Left lung (tissue), 10 donors: Measurements from ENCODE around the gene ADO. TPM values are rescaled to one million over a fixed set of nuclear protein-coding genes. Genes with fewer than 3 reads are reported as not detected.

Source experiments
- ATAC-seq: fragments of 200-7000 bp; cut with Tn5 transposase; one replicate; pipeline ENCODE4 v1.9.1; 2020; ENCODE audit warnings: moderate library complexity
- DNase-seq, 4 donors: peaks; one replicate each; pipeline ENCODE4 v3.0.0-alpha.2; 2013 to 2020
- H3K27ac ChIP-seq, 2 donors: fragments of 200-600 bp; sonication (generic) in 1 of 2; one replicate each; pipeline versions ENCODE4 v1.5.0 to v1.8.0; 2020 to 2021
- H3K27me3 ChIP-seq, 2 donors: fragments of 200-600 bp; sonication (generic) in 1 of 2; one replicate each; pipeline versions ENCODE4 v1.5.0 to v1.8.0; 2020 to 2021
- H3K36me3 ChIP-seq, 2 donors: fragments of 200-600 bp; sonication (generic) in 1 of 2; one replicate each; pipeline versions ENCODE4 v1.5.0 to v1.8.0; 2020 to 2021
- H3K4me1 ChIP-seq, 2 donors: fragments of 200-600 bp; one replicate each; pipeline ENCODE4 v1.8.0; 2021
- H3K4me3 ChIP-seq, 2 donors: fragments of 200-600 bp; sonication (generic) in 1 of 2; one replicate each; pipeline versions ENCODE4 v1.5.0 to v1.8.0; 2020 to 2021; ENCODE audit warnings: mild to moderate bottlenecking in 1 of 2
- H3K9me3 ChIP-seq, 2 donors: fragments of 200-600 bp; sonication (generic) in 1 of 2; one replicate each; pipeline versions ENCODE4 v1.5.0 to v1.8.0; 2020 to 2021
- intact Hi-C, 2 donors: fragments of 100-400 bp; cut with DNase I; formaldehyde crosslinking; loops; one replicate each; pipeline versions ENCODE4 v1.11.2 to v1.14.2; 2022
- polyA plus RNA-seq, 6 donors: library from polyadenylated mRNA; unstranded; fragments of 120-200 nt; gene quantifications; one replicate each; pipeline ENCODE4 v1.2.1, GENCODE V29; 2013; ENCODE audit not compliant: insufficient read length in 6 of 6
- total RNA-seq, 2 donors: library from RNA; stranded (reverse); fragmentation: NEBNext Ultra II Directional; extraction: Animal tissue kit (Norgen Biotek cat#: 25700); gene quantifications; one replicate each; pipeline ENCODE4 v1.2.1, GENCODE V29; 2021
- TF ChIP-seq, protein P1 (sequence below), 2 donors: fragments of 200-600 bp; sonication (generic) in 1 of 2; IDR thresholded peaks; one replicate each; pipeline versions ENCODE4 v1.5.0 to v1.8.0; 2021; ENCODE audit warnings: antibody characterized with exemption in 2 of 2
- donor health status: DM: no; HTN: yes; CAD: no.
- donor health status: DM: no; HTN: no; CAD: no.

The ADO gene
- total and polyA plus RNA-seq, 8 donors, result 17.0 to 24.1 (median 20.0) TPM

DNA sequence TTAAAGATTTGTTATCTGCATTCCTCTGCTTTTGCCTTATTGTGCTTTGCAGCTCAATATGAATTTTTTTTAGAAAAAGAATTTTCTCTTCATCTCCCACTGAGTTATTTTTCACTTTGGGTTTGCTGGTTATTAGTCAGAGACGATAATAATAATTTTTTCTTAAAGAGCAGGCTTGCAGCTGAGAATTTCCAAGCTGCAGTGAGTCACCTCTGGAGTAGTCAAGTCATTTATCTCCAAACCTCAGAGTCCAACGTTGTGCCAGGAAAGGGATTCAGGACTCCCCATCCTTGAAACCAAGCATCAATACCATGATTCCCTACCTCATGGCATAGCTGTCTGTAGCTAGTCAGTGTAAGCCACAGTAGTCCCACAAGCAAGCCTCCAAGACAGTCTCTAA is 26.8 kb downstream of the ADO start:
- H3K4me1 ChIP-seq, result no peaks in the 10 kb centered on the region
- intact Hi-C loops, result no loop called here
- TF ChIP-seq, protein P1, sequence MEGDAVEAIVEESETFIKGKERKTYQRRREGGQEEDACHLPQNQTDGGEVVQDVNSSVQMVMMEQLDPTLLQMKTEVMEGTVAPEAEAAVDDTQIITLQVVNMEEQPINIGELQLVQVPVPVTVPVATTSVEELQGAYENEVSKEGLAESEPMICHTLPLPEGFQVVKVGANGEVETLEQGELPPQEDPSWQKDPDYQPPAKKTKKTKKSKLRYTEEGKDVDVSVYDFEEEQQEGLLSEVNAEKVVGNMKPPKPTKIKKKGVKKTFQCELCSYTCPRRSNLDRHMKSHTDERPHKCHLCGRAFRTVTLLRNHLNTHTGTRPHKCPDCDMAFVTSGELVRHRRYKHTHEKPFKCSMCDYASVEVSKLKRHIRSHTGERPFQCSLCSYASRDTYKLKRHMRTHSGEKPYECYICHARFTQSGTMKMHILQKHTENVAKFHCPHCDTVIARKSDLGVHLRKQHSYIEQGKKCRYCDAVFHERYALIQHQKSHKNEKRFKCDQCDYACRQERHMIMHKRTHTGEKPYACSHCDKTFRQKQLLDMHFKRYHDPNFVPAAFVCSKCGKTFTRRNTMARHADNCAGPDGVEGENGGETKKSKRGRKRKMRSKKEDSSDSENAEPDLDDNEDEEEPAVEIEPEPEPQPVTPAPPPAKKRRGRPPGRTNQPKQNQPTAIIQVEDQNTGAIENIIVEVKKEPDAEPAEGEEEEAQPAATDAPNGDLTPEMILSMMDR (IDR thresholded peaks at IDR 0.05), result no peak
- no peaks in the 10 kb centered on the region for H3K36me3 ChIP-seq
- H3K4me3 ChIP-seq, result no peak overlapping the region
- no peak overlapping the region for H3K27ac ChIP-seq
- ATAC-seq, result peak; percentile 34
- no peak for DNase-seq
- H3K27me3 ChIP-seq, result no peaks in the 10 kb centered on the region
- H3K9me3 ChIP-seq, result no peaks in the 10 kb centered on the region

DNA sequence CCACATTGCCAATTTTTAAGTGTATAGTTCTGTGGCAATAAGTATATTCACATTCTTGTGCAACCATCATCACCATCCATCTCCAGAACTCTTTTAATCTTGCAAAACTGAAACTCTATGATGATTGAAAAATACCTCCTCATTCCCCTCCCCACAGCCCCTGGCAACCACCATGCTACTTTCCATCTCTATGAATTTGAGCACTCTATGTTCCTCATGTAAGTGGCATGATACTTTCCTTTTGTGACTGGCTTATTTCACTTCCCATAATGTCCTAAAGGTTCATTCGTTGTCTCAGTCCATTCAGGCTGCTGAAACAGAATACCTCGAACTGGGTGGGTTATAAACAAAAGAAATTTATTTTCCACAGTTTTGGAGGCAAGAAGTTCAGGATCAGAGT is 35.1 kb downstream of the ADO start:
- no peaks in the 10 kb centered on the region for H3K27me3 ChIP-seq
- H3K36me3 ChIP-seq, result no peaks in the 10 kb centered on the region
- intact Hi-C loops, result no loop called here
- no peaks in the 10 kb centered on the region for H3K9me3 ChIP-seq
- DNase-seq (no peak), ATAC-seq (no peak)
- no peak overlapping the region for H3K4me3 ChIP-seq
- no peak overlapping the region for H3K27ac ChIP-seq
- H3K4me1 ChIP-seq, result no peaks in the 10 kb centered on the region
- TF ChIP-seq, protein P1 (IDR thresholded peaks at IDR 0.05), result no peak

DNA sequence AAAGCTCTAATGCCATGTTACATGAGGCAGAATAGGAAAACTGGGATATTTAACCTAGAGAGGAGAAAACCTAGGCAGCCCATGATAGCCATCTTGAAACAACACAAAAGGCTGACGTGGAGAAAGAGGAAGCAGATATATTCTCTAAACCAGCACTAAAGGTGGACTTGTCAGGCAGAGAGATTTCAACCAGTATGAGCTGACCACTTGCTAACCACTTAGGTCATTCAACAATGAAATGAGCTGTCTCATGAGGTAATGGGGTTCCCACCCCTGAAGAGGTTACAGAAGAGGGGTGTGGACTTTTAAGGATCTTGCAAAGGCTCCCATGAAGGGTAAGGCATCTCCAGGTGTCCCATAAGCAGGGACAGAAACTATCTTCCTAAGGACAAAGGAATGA is 38.5 kb downstream of the ADO start:
- Histone ChIP-seq H3K36me3 (no peaks in the 10 kb centered on the region), H3K9me3 (peaks cover 0 to 11% of the 10 kb centered on the region in 2 donors), H3K4me1 (no peaks in the 10 kb centered on the region), H3K27me3 (no peaks in the 10 kb centered on the region), H3K4me3 (no peak overlapping the region), H3K27ac (no peak overlapping the region)
- TF ChIP-seq, protein P1 (IDR thresholded peaks at IDR 0.05), result no peak
- no peak for DNase-seq
- no peak for ATAC-seq
- intact Hi-C loops, result no loop called here

DNA sequence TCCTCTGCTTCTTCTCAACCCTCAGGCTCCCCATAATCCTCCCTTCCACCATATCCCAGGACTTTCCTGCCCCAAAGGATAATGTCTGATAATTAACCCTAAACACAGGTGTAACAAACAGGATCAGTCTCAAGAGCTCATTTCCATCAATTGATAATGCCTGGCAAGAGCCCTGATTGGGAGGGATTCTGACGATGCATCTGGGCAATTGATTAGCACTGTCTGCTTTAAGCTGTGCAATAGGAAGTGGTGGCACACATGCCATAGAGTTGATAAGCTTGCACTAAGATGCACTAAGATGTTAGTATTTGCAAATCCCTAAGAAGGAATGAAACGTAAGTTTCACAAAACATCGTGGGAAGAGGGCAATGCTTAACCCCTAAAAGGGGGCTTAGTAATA is 39.1 kb downstream of the ADO start:
- H3K9me3 ChIP-seq, result peaks cover 0 to 15% of the 10 kb centered on the region in 2 donors
- intact Hi-C loops, result no loop called here

DNA sequence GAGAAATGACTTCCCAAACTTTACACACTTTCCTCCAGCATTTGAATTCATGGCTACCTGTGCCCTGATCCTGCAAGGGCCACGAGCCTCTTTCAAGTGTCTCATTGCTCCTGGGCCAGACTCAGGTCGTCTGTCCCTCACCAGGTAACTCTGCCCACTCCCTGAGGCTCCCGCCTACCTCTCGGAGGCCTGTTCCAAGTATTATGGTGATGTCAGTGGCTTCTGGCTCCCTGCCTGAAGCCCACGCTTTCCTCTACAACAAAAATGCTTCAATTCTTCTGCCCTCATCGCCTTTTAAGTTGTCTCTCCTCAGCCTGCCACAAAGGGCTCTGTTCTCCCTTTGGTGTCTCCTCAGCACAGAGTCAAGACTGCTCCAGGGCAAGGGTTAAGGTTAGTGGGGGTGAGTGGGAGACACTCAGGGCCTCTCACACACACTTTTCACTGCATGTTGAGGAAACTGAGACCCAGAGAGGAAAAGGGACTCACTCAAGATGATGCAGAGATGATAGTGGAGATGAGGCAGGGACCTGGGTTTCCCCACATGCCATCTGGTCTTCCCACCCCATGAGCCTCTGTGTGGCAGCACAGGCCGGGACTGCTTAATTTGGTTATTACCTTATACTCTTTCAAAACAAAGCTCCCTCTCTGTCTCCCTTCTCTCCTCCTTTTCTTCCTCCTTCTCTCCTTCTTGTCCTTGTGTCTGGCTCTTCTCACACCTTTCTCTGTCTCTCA is 39.9 kb downstream of the ADO start:
- H3K4me1 ChIP-seq, result no peaks in the 10 kb centered on the region
- H3K4me3 ChIP-seq, result no peak overlapping the region
- DNase-seq (no peak), ATAC-seq (no peak)
- no peaks in the 10 kb centered on the region for H3K36me3 ChIP-seq
- peaks cover 0 to 15% of the 10 kb centered on the region in 2 donors for H3K9me3 ChIP-seq
- no peak overlapping the region for H3K27ac ChIP-seq
- intact Hi-C loops, result no loop called here
- TF ChIP-seq, protein P1 (IDR thresholded peaks at IDR 0.05), result no peak
- no peaks in the 10 kb centered on the region for H3K27me3 ChIP-seq

More for the DNA sequence above, 39.1 kb downstream of the ADO start:
- no peaks in the 10 kb centered on the region for H3K36me3 ChIP-seq
- H3K27me3 ChIP-seq, result no peaks in the 10 kb centered on the region
- no peak overlapping the region for H3K4me3 ChIP-seq
- TF ChIP-seq, protein P1 (IDR thresholded peaks at IDR 0.05), result no peak
- DNase-seq (no peak), ATAC-seq (no peak)
- no peak overlapping the region for H3K27ac ChIP-seq
- H3K4me1 ChIP-seq, result no peaks in the 10 kb centered on the region
